ENCODE data around the gene ZKSCAN3. TPM values are rescaled to one million over a fixed set of nuclear protein-coding genes. Genes with fewer than 3 reads are reported as not detected.

Gene ZKSCAN3
- total and polyA plus RNA-seq, 2 of the 8 experiments (the other 6 are each of a cell fraction or from before 2014, with no cell fraction given): 2.7 to 9.8 TPM

- Histone ChIP-seq H3K9me3 (ENCODE audit: insufficient read depth in 2 of 2, low read depth in 1 of 2, low read length in 1 of 2) (no peaks in the 10 kb centered on the region), H3K4me2 (ENCODE audit: insufficient read depth in 1 of 2, low read depth in 2 of 2, low read length in 2 of 2) (no peak overlapping the region), H3K9ac (replicated peaks in 1 of 4; ENCODE audit: extremely low read depth in 1 of 4, low read depth in 3 of 4, low read length in 3 of 4) (no peak overlapping the region), H2BK120ac (replicated peaks; ENCODE audit: low read depth, low read length) (no peak overlapping the region), H3K4me3 (ENCODE audit: extremely low read depth in 1 of 4, insufficient read depth in 2 of 4, low read depth in 3 of 4, low read length in 4 of 4) (no peak overlapping the region), H3K79me2 (ENCODE audit: control insufficient read depth in 1 of 2, insufficient read depth in 2 of 2, low read length in 2 of 2) (peaks cover 0 to 27% of the 10 kb centered on the region in 2 experiments; a peak in 3 of 4 replicates), H2AFZ (ENCODE audit: low read length) (no peak overlapping the region), H3K23me2 (ENCODE audit: low read depth, low read length) (no peaks in the 10 kb centered on the region), H3K36me3 (ENCODE audit: control insufficient read depth in 2 of 4, insufficient read depth in 4 of 4, low read length in 3 of 4) (peaks cover 2 to 17% (median 8%) of the 10 kb centered on the region in 4 experiments; a peak in 5 of 8 replicates), H3K4ac (replicated peaks; ENCODE audit: insufficient read length, low read depth, low read length) (no peak overlapping the region), H2BK20ac (ENCODE audit: low read length) (no peak overlapping the region), H4K20me1 (replicated peaks in 1 of 2; ENCODE audit: control insufficient read depth in 1 of 2, insufficient read depth in 2 of 2, low read length in 2 of 2) (no peaks in the 10 kb centered on the region), H2BK15ac (ENCODE audit: low read length) (no peak overlapping the region), H3K27me3 (replicated peaks in 1 of 4; ENCODE audit: control insufficient read depth in 3 of 4, extremely low read depth in 1 of 4, insufficient read depth in 3 of 4, low read length in 3 of 4) (peaks cover 0 to 3% (median 0%) of the 10 kb centered on the region in 4 experiments; a peak in 2 of 7 replicates), H4K91ac (replicated peaks; ENCODE audit: insufficient read length, low read length) (no peak overlapping the region), H3K4me1 (replicated peaks in 1 of 4; ENCODE audit: control insufficient read depth in 3 of 4, insufficient read depth in 4 of 4, low read length in 3 of 4) (peaks cover 0 to 2% (median 0%) of the 10 kb centered on the region in 4 experiments; a peak in 4 of 7 replicates), H3K23ac (ENCODE audit: insufficient read length) (no peak overlapping the region), H3K56ac (replicated peaks; ENCODE audit: insufficient read length, low read depth, low read length) (no peak overlapping the region), H2BK5ac (ENCODE audit: low read depth, low read length) (no peak overlapping the region), H2AK5ac (ENCODE audit: low read depth, low read length) (no peak overlapping the region), H3K18ac (ENCODE audit: extremely low read depth, low read length) (no peak overlapping the region), H3K14ac (ENCODE audit: insufficient read length) (no peak overlapping the region), H3K27ac (ENCODE audit: low read depth, low read length) (no peak overlapping the region), H4K5ac (ENCODE audit: insufficient read length, low read depth, low read length) (no peak overlapping the region), H4K8ac (ENCODE audit: extremely low read depth, insufficient read depth, low read length) (no peak overlapping the region), H3K79me1 (ENCODE audit: low read depth, low read length) (no peaks in the 10 kb centered on the region), H2BK12ac (ENCODE audit: low read depth, low read length) (no peak overlapping the region)
- 92% methylated on average over 1 of the region's 1 CpG; no CpG with 5 or more reads in 1 of the 2 experiments for WGBS, 2 experiments (ENCODE audit: extremely low coverage in 1 of 2, insufficient coverage in 1 of 2, insufficient read length in 1 of 2, insufficient replicate concordance in 2 of 2, low coverage in 1 of 2, low lambda C conversion rate in 2 of 2, missing lambda C conversion rate in 1 of 2)
- DNase-seq (ENCODE audit: low read depth in 1 of 2, low spot score in 2 of 2) (no peak), FAIRE-seq (no peak)
- ChIA-PET POLR2A (ENCODE audit: partially characterized antibody) (interaction anchor here (5.0 kb wide), 1 partner anchor 42 kb away, joined by 21 read pairs; the partner anchor contains the start of gene ZSCAN23), CTCF (ENCODE audit: partially characterized antibody) (interaction anchor here (2.0 kb wide), 1 partner anchor 46 kb away, joined by 5 read pairs; no protein-coding TSS in a partner anchor)
- no peak for TF ChIP-seq EZH2 (IDR thresholded peaks at IDR 0.05; ENCODE audit: low read depth, low read length, severe bottlenecking)
- TF ChIP-seq SP4 (IDR thresholded peaks at IDR 0.05; ENCODE audit: low read length): no peak
- TF ChIP-seq TAF7 (optimal IDR thresholded peaks at IDR 0.05; ENCODE audit: borderline replicate concordance, low read depth, low read length): no peak
- TF ChIP-seq BRCA1 (IDR thresholded peaks at IDR 0.05; ENCODE audit: low read depth, low read length): no peak
- TF ChIP-seq SP1 (IDR thresholded peaks at IDR 0.05; ENCODE audit: low read depth, low read length): no peak
- TF ChIP-seq, protein P1, sequence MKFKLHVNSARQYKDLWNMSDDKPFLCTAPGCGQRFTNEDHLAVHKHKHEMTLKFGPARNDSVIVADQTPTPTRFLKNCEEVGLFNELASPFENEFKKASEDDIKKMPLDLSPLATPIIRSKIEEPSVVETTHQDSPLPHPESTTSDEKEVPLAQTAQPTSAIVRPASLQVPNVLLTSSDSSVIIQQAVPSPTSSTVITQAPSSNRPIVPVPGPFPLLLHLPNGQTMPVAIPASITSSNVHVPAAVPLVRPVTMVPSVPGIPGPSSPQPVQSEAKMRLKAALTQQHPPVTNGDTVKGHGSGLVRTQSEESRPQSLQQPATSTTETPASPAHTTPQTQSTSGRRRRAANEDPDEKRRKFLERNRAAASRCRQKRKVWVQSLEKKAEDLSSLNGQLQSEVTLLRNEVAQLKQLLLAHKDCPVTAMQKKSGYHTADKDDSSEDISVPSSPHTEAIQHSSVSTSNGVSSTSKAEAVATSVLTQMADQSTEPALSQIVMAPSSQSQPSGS (IDR thresholded peaks at IDR 0.05; ENCODE audit: low read length): no peak
- TF ChIP-seq SP2 (IDR thresholded peaks at IDR 0.05; ENCODE audit: low read length): no peak
- TF ChIP-seq ZNF274 (IDR thresholded peaks at IDR 0.05; ENCODE audit: borderline replicate concordance, extremely low read depth, low read length): no peak
- TF ChIP-seq SIX5 (IDR thresholded peaks at IDR 0.05; ENCODE audit: low read depth, low read length): no peak
- TF ChIP-seq CREB1 (IDR thresholded peaks at IDR 0.05): no peak
- TF ChIP-seq HDAC2 (IDR thresholded peaks at IDR 0.05; ENCODE audit: borderline replicate concordance in 1 of 2, low read depth in 2 of 2, low read length in 2 of 2): no peak
- no peak for TF ChIP-seq TEAD4 (IDR thresholded peaks at IDR 0.05; ENCODE audit: low read depth, low read length)
- TF ChIP-seq NANOG (IDR thresholded peaks at IDR 0.05; ENCODE audit: insufficient read depth, low read depth, low read length, poor library complexity, severe bottlenecking): no peak
These were observed 51.4 kb downstream of the ZKSCAN3 start for GRCh38 chr6:28401172-28401571.

Data from H1 (cell line).